Measurements from ENCODE around the gene BNIP2.

BNIP2 gene

GRCh38 chr15:59609730-59610712 lies 79.1 kb downstream of the BNIP2 start:
- DNase-seq (ENCODE audit: low spot score): no peak
- TF ChIP-seq CTCF (IDR thresholded peaks at IDR 0.05; ENCODE audit: extremely low read depth, missing control alignments): no peak

Measured in GM20000 (cell line).